HEK293 (cell line): ENCODE results near the gene SH3BGR.

Source experiments
- CTCF ChIP-seq: fragments of 450-650 bp; formaldehyde crosslinking; IDR thresholded peaks from 2 replicates; pipeline ENCODE4 v1.5.1; 2016; ENCODE audit warnings: missing biosample characterization, missing genetic modification characterization
- ELK4 ChIP-seq: IDR thresholded peaks from 2 replicates; pipeline ENCODE4 v1.6.1; 2011; ENCODE audit warnings: mild to moderate bottlenecking, low read depth, low read length, borderline replicate concordance
- PBX3 ChIP-seq: sonication (generic); formaldehyde crosslinking; IDR thresholded peaks from 2 replicates; pipeline ENCODE4 v1.8.1; 2022; ENCODE audit warnings: mild to moderate bottlenecking, moderate library complexity, missing genetic modification reagents
- RBAK ChIP-seq: fragments of 450-650 bp; formaldehyde crosslinking; IDR thresholded peaks from 2 replicates; pipeline ENCODE4 v1.5.1; 2016; ENCODE audit warnings: missing biosample characterization, missing genetic modification characterization
- ZBTB17 ChIP-seq: fragments of 450-650 bp; formaldehyde crosslinking; IDR thresholded peaks from 2 replicates; pipeline ENCODE4 v1.5.1; 2016; ENCODE audit warnings: missing biosample characterization, missing genetic modification characterization
- ZBTB21 ChIP-seq: fragments of 450-650 bp; formaldehyde crosslinking; IDR thresholded peaks from 2 replicates; pipeline ENCODE4 v1.5.1; 2017; ENCODE audit warnings: missing biosample characterization, missing genetic modification characterization
- ZBTB44 ChIP-seq: fragments of 450-650 bp; IDR thresholded peaks from 2 replicates; pipeline ENCODE4 v1.5.1; 2018; ENCODE audit warnings: missing biosample characterization, mild to moderate bottlenecking, missing genetic modification characterization
- ZNF121 ChIP-seq: fragments of 450-650 bp; formaldehyde crosslinking; IDR thresholded peaks from 2 replicates; pipeline ENCODE4 v1.5.1; 2016; ENCODE audit warnings: missing biosample characterization, missing genetic modification characterization
- ZNF148 ChIP-seq: fragments of 450-650 bp; formaldehyde crosslinking; IDR thresholded peaks from 2 replicates; pipeline ENCODE4 v1.5.0; 2017; ENCODE audit warnings: missing biosample characterization, missing genetic modification characterization, borderline replicate concordance
- ZNF26 ChIP-seq: fragments of 450-650 bp; formaldehyde crosslinking; IDR thresholded peaks from 2 replicates; pipeline ENCODE4 v1.5.1; 2016; ENCODE audit warnings: missing biosample characterization, missing genetic modification characterization
- ZNF585B ChIP-seq: fragments of 450-650 bp; formaldehyde crosslinking; IDR thresholded peaks from 2 replicates; pipeline ENCODE4 v1.5.1; 2016; ENCODE audit warnings: missing biosample characterization, missing genetic modification characterization
- ZNF830 ChIP-seq: fragments of 450-650 bp; IDR thresholded peaks from 2 replicates; pipeline ENCODE4 v1.5.0; 2018; ENCODE audit warnings: missing biosample characterization, missing genetic modification characterization, low read depth, mild to moderate bottlenecking, moderate library complexity

- TF ChIP-seq CTCF (tag by site-specific recombination) = no peak
- TF ChIP-seq ELK4 = no peak
- TF ChIP-seq ZNF26 (tag by site-specific recombination) = no peak
- no peak for TF ChIP-seq ZNF121
- TF ChIP-seq ZBTB44 = no peak
- TF ChIP-seq PBX3 (CRISPR knock-in tag) = no peak
- no peak for TF ChIP-seq RBAK (tag by site-specific recombination)
- TF ChIP-seq ZNF585B (tag by site-specific recombination) = no peak
- TF ChIP-seq ZBTB21 (tag by site-specific recombination) = no peak
- TF ChIP-seq ZBTB17 = no peak
- TF ChIP-seq ZNF830 = no peak
- no peak for TF ChIP-seq ZNF148 (tag by site-specific recombination)
Observed at GRCh38 chr21:39502631-39503030, 50.9 kb downstream of the SH3BGR start.
